Right cardiac atrium (tissue), 5 donors: ENCODE measurements around the gene TAOK3. TPM values are rescaled to one million over a fixed set of nuclear protein-coding genes. Genes with fewer than 3 reads are reported as not detected.
"Not testable (repeated sequence)": the region's sequence is repeated elsewhere in the genome, so short reads cannot be mapped to it uniquely, and the experiment has no call there.

Experiments used
- ATAC-seq, 2 donors: fragments of 200-7000 bp; cut with Tn5 transposase; one replicate each; pipeline versions ENCODE4 v1.8.0 to v1.9.1; 2020; ENCODE audit warnings: moderate library complexity in 2 of 2, mild to moderate bottlenecking in 1 of 2
- DNase-seq, 3 donors: peaks; one replicate each; pipeline ENCODE4 v3.0.0-alpha.2; 2020
- H3K27ac ChIP-seq: one replicate; pipeline ENCODE4 v1.5.1; 2013; ENCODE audit warnings: mild to moderate bottlenecking, low read length, control low read depth, moderate library complexity
- H3K27me3 ChIP-seq: one replicate; pipeline ENCODE4 v1.6.1; 2013; ENCODE audit not compliant: control insufficient read depth, insufficient read depth
- H3K4me1 ChIP-seq: one replicate; pipeline ENCODE4 v1.6.1; 2013; ENCODE audit warnings: low read length; ENCODE audit not compliant: control insufficient read depth, insufficient read depth
- H3K4me3 ChIP-seq: one replicate; pipeline ENCODE4 v1.5.1; 2013; ENCODE audit warnings: low read length, control low read depth
- H3K9me3 ChIP-seq: one replicate; pipeline ENCODE4 v1.6.1; 2013; ENCODE audit warnings: low read length; ENCODE audit not compliant: control insufficient read depth
- WGBS: extraction: QIAGEN DNeasy Blood & Tissue Kit; methylation state at CpG from one replicate; pipeline ENCODE4 v1.1.7; 2013; 5-methylcytosine and 5-hydroxymethylcytosine counted together
- intact Hi-C, 4 donors: fragments of 100-400 bp; cut with DNase I; formaldehyde crosslinking; loops; one replicate each; pipeline versions ENCODE4 v1.11.0 to v1.14.0; 2022 to 2023
- polyA plus RNA-seq: library from polyadenylated mRNA; stranded (reverse); fragments of 200-250 nt; gene quantifications from one replicate; pipeline ENCODE4 v1.2.3, GENCODE V29; 2013
- total RNA-seq, 4 donors: library from RNA; stranded (reverse); fragmentation: NEBNext Ultra II Directional; extraction: Animal tissue kit (Norgen Biotek cat#: 25700); gene quantifications; one replicate each; pipeline ENCODE4 v1.2.1, GENCODE V29; 2021
- donor health status: healthy with polysubstance abuse.
- donor health status: DM: no; HTN: yes; CAD: no.
- donor health status: DM: no; HTN: no; CAD: no.
- donor health status: DM: no; HTN: yes; CAD: no; lungs with severe emphysema.
- donor health status: DM: yes; HTN: yes; CAD: no.

TAOK3 gene
- total and polyA plus RNA-seq, 5 donors = 16.9 to 29.1 (median 24.5) TPM

- Histone ChIP-seq H3K27ac (no peak overlapping the region), H3K4me3 (no peak overlapping the region), H3K27me3 (no peaks in the 10 kb centered on the region), H3K9me3 (no peaks in the 10 kb centered on the region), H3K4me1 (no peaks in the 10 kb centered on the region)
- ATAC-seq (no peak), DNase-seq (no peak)
- intact Hi-C loops = no loop called here
- WGBS = 98% methylated on average over 1 of the region's 1 CpG
These were observed 54.0 kb downstream of the TAOK3 start for GRCh38 chr12:118318744-118319143.

GRCh38 chr12:118317729-118318128, 55.0 kb downstream of the TAOK3 start:
- H3K27me3 ChIP-seq = no peaks in the 10 kb centered on the region
- ATAC-seq (no peak), DNase-seq (no peak)
- H3K4me3 ChIP-seq = no peak overlapping the region
- WGBS = 96% methylated on average over 1 of the region's 1 CpG
- H3K27ac ChIP-seq = no peak overlapping the region
- no peaks in the 10 kb centered on the region for H3K9me3 ChIP-seq
- no peaks in the 10 kb centered on the region for H3K4me1 ChIP-seq
- intact Hi-C loops = no loop called here

GRCh38 chr12:118315821-118316220, 56.9 kb downstream of the TAOK3 start:
- DNase-seq (no peak), ATAC-seq (no peak)
- no peaks in the 10 kb centered on the region for H3K27me3 ChIP-seq
- H3K27ac ChIP-seq = no peak overlapping the region
- H3K4me3 ChIP-seq = no peak overlapping the region
- intact Hi-C loops = no loop called here
- no peaks in the 10 kb centered on the region for H3K4me1 ChIP-seq
- no peaks in the 10 kb centered on the region for H3K9me3 ChIP-seq

- Histone ChIP-seq H3K9me3 (no peaks in the 10 kb centered on the region), H3K4me1 (peaks cover 2% of the 10 kb centered on the region), H3K27ac (no peak overlapping the region), H3K4me3 (no peak overlapping the region), H3K27me3 (no peaks in the 10 kb centered on the region)
- ATAC-seq (no peak), DNase-seq (no peak)
- 29% methylated on average over 1 of the region's 1 CpG for WGBS
- intact Hi-C loops = no loop called here
These were observed 60.1 kb downstream of the TAOK3 start for GRCh38 chr12:118312578-118312977.

DNA sequence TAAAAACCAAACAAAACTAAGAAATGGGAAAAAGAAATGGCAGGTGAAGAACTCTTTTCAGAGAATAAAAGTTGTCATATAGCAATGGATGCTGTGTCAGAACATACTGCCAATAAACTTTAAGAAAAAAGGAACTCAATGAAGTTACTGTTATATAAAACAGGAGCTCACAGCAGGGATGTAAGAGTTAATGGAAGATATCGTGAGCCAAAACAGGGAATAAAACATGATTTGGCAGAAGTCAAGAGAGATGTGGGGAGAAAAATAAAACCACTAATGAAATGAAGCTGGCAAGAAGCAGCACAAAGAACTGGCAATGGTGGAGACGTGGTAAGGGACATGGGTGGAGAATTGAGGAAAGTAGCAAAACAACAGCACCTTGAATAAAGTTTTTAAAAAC, 61.0 kb downstream of the TAOK3 start:
- no peak for DNase-seq
- intact Hi-C loops = no loop called here
- peaks cover 2% of the 10 kb centered on the region for H3K4me1 ChIP-seq
- no peak overlapping the region for H3K27ac ChIP-seq
- no peak for ATAC-seq
- no peaks in the 10 kb centered on the region for H3K9me3 ChIP-seq
- no peak overlapping the region for H3K4me3 ChIP-seq
- WGBS = 41% methylated on average over 2 of the region's 2 CpGs
- no peaks in the 10 kb centered on the region for H3K27me3 ChIP-seq

DNA sequence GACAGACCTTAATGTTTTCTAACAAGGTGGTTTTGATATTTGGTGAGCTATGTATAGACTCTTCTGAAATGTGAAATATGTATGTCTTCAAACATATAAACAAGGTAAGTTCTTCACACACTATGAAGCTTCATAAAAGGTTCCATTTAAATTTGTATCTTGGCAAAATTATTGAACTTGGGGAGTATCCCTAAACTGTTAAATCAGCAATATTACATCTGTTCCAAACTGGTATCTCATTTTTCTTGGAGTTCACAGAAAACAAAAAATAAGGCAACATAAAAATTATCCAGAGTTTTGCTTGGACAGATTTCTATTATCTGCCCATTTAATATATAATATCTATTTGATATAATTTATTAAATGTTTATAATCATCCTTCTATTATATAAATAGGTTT, 62.4 kb downstream of the TAOK3 start:
- H3K4me3 ChIP-seq = no peak overlapping the region
- no peak for ATAC-seq
- H3K27ac ChIP-seq = no peak overlapping the region
- intact Hi-C loops = no loop called here
- peaks cover 2% of the 10 kb centered on the region for H3K4me1 ChIP-seq
- no peaks in the 10 kb centered on the region for H3K9me3 ChIP-seq
- no peaks in the 10 kb centered on the region for H3K27me3 ChIP-seq
- no peak for DNase-seq

GRCh38 chr12:118308006-118308405, 64.7 kb downstream of the TAOK3 start:
- H3K27me3 ChIP-seq, H3K4me1 ChIP-seq, H3K9me3 ChIP-seq, H3K27ac ChIP-seq, DNase-seq, H3K4me3 ChIP-seq, intact Hi-C loops, ATAC-seq: not testable (repeated sequence)
- 66% methylated on average over 4 of the region's 4 CpGs for WGBS

DNA sequence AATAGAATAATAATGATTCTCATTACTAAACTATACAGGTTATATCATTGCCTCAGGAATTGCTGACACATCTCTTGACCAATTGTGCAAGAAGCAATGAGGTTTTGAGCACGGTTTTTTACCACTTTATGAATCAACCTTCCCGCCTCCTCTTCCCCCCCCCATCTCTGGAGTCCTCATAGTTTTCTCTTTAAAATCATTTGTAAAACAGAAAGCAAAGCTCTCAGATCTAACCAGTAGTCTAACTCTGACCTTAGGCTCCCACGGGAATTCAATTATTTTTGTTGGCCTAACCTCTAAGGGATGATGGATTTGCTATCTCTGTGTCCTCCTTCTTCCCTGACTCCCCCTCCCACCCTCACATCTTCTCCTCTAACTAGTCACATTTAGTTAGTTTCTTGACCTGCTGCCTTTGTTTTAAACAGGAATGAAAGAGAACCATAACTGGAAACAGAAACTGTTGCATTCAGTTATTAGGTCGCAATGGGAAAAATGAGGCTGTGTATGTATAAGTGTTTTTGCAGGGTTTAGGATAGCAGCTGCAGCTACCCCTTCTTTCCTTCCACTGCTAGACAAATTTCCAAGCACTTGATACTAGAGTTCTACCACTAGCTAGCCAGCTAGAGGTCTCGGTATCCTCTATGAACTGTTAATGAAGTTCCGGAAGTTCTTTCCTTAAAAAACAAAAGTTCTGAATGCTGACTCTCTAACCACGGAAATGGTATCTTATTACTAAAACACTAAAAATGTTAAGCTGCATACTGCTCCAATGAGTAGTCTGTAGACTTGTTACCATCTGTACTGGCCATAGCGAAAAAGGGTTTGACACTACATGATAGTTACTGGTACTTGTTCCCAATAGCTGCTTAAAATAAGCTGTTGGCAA, 65.4 kb downstream of the TAOK3 start:
- peaks cover 2% of the 10 kb centered on the region for H3K4me1 ChIP-seq
- H3K27me3 ChIP-seq = no peaks in the 10 kb centered on the region
- peak; percentile 59 to 84 for ATAC-seq
- no peak overlapping the region for H3K27ac ChIP-seq
- no peak for DNase-seq
- intact Hi-C loops = no loop called here
- WGBS = 50% methylated on average over 8 of the region's 8 CpGs
- no peaks in the 10 kb centered on the region for H3K9me3 ChIP-seq
- H3K4me3 ChIP-seq = peak overlapping the region; percentile 15

- intact Hi-C loops = no loop called here
- Histone ChIP-seq H3K27me3 (no peaks in the 10 kb centered on the region), H3K27ac (no peak overlapping the region), H3K4me3 (no peak overlapping the region), H3K4me1 (peaks cover 2% of the 10 kb centered on the region), H3K9me3 (no peaks in the 10 kb centered on the region)
- WGBS = 76% methylated on average over 4 of the region's 4 CpGs
- DNase-seq = no peak
- no peak for ATAC-seq
These were observed 68.6 kb downstream of the TAOK3 start for GRCh38 chr12:118304093-118304492.

DNA sequence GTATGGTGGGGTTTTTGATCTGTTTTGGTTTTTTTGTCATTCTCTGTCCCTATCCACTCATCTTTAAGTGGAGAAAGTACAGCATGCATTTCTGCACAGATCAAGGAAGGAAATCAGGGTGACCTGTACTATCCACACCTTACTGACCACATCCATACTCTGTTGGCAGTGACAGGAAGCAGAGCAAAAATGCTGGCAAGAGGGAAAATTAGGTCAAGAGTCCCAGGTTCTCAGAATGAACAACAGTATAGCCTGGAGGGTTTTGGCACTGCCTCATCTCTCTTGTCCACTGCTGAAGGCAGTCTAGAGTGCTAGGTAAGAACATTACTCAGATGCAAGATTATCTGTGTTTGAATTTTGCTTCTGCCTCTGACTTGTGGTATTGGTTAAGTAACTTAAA, 70.7 kb downstream of the TAOK3 start:
- no peak for DNase-seq
- H3K4me3 ChIP-seq = no peak overlapping the region
- no peaks in the 10 kb centered on the region for H3K27me3 ChIP-seq
- no peaks in the 10 kb centered on the region for H3K9me3 ChIP-seq
- no peak for ATAC-seq
- intact Hi-C loops = no loop called here
- H3K27ac ChIP-seq = no peak overlapping the region
- H3K4me1 ChIP-seq = peaks cover 2% of the 10 kb centered on the region

GRCh38 chr12:118299791-118300460, 72.8 kb downstream of the TAOK3 start:
- Histone ChIP-seq H3K4me3 (no peak overlapping the region), H3K4me1 (peaks cover 2% of the 10 kb centered on the region), H3K27ac (no peak overlapping the region), H3K9me3 (no peaks in the 10 kb centered on the region), H3K27me3 (no peaks in the 10 kb centered on the region)
- intact Hi-C loops = no loop called here
- DNase-seq (no peak), ATAC-seq (no peak)
- WGBS = 53% methylated on average over 5 of the region's 5 CpGs
